ENCODE results near the gene TMEM245. TPM values are rescaled to one million over a fixed set of nuclear protein-coding genes. Genes with fewer than 3 reads are reported as not detected.
"Not testable (repeated sequence)": the region's sequence is repeated elsewhere in the genome, so short reads cannot be mapped to it uniquely, and the experiment has no call there.

TMEM245 gene
- total RNA-seq, 2 experiments from 2014 or later: 30.4 to 32.7 TPM

DNA sequence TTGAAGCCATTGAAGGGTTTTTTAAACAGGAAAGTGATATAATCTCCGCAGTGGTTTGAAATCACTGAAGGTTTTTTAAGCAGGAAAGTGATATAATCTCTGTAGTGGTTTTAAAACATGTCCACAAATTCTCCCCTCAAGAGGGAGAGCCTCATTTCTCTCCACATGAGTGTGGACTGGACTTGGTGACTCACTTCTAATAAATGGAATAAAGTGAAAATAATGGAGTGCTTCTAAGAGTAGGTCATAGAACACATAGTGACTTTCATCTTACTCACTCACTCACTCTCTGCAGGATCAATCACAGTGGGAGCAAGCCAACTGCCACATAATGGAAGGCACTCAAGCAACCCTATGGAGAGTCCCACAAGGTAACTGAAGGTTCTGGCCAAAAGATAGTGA is 118.5 kb downstream of the TMEM245 start:
- Mint-ChIP-seq H3K4me3 (no peak overlapping the region), H3K27ac (no peak overlapping the region), H3K36me3 (peaks cover 15% of the 10 kb centered on the region), H3K27me3 (no peaks in the 10 kb centered on the region), H3K9me3 (peaks cover 8% of the 10 kb centered on the region), H3K4me1 (peaks cover 5% of the 10 kb centered on the region)
- DNase-seq: no peak

DNA sequence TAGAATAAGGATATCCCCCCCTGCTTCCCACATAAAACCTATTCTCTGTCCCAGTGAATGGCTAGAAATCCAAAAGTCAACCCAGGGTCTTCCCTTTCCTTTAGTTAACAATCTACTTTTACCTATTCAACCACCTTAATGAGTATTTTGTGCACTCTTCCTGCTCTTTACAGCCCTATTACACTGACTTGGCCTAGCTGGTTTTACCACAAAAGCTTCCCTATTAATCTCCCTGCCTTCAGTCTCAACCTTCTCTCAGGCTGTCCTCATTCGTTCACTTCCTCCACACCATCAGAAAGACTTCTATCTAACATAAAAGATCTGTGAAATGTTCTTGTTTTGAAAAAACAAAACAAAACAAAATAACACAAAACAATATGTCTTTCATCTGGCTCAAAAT is 122.6 kb downstream of the TMEM245 start:
- Mint-ChIP-seq H3K36me3 (peaks cover 3% of the 10 kb centered on the region), H3K9me3 (no peaks in the 10 kb centered on the region), H3K27me3 (no peaks in the 10 kb centered on the region), H3K27ac (no peak overlapping the region), H3K4me1 (peaks cover 7% of the 10 kb centered on the region), H3K4me3 (no peak overlapping the region)
- no peak for DNase-seq

DNA sequence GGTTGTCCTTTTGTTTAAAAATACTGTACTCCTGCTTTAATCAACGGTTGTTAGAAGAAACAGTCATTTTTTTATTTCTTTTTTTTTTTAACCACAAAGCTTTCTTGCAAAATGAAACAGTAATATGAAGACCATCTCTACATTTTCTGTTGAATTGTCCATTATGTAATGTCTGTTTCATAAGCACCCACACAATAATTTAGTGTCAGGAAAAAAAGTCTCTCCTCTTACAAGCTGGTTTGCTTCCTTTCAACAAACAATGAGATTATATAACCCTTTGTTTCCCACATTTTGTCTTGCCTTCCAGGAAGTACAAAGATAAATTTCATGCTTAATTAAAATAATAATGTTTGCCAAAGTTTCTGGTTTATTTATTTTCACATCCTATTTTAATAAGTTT is 123.1 kb downstream of the TMEM245 start:
- peaks cover 3% of the 10 kb centered on the region for H3K36me3 Mint-ChIP-seq
- H3K27ac Mint-ChIP-seq: no peak overlapping the region
- DNase-seq: no peak
- peaks cover 7% of the 10 kb centered on the region for H3K4me1 Mint-ChIP-seq
- no peaks in the 10 kb centered on the region for H3K27me3 Mint-ChIP-seq
- no peak overlapping the region for H3K4me3 Mint-ChIP-seq
- no peaks in the 10 kb centered on the region for H3K9me3 Mint-ChIP-seq

DNA sequence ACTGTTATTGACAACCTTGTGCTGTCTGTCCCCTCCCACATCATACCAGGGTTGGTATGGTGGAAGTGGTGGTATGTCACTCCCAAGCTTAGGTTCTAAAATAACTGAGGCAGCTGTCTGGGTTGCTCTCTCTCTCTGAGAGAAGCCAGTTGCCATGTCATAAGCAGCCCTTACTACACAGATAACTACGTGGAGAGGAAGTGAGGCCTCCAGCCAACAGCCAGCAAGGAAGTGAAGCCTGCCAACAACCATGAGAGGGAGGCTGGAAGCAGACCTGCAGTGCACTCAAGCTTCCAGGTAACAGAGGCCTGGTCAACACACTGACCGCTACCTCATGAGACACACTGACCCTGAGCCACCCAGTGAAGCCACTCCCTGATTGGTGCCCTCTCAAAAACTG is 125.1 kb downstream of the TMEM245 start:
- H3K4me3 Mint-ChIP-seq: no peak overlapping the region
- no peak for DNase-seq
- H3K4me1 Mint-ChIP-seq: peaks cover 2% of the 10 kb centered on the region
- H3K9me3 Mint-ChIP-seq: no peaks in the 10 kb centered on the region
- H3K27ac Mint-ChIP-seq: no peak overlapping the region
- H3K27me3 Mint-ChIP-seq: no peaks in the 10 kb centered on the region
- peaks cover 2% of the 10 kb centered on the region for H3K36me3 Mint-ChIP-seq

DNA sequence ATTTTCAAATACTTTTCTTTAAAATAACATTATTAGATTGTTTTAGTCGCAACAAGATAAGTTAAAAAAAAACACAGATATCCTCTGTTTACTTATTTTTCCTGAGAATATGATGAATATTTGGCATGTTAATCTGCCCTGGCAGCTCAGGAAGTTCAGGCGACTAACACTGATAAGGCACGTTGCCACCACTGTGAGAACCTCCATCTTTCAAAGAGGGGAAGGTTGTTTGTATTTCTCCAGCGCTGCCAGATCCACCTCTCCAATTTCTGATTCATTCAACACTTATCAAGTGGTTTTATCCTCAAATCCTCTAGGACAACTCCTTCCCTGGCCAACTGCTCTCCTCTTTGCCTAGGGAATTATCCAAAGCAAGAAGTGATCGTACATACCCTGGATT is 128.3 kb downstream of the TMEM245 start:
- Mint-ChIP-seq H3K27me3 (no peaks in the 10 kb centered on the region), H3K27ac (no peak overlapping the region), H3K9me3 (no peaks in the 10 kb centered on the region), H3K36me3 (peaks cover 13% of the 10 kb centered on the region), H3K4me3 (no peak overlapping the region), H3K4me1 (peaks cover 2% of the 10 kb centered on the region)
- DNase-seq: no peak

DNA sequence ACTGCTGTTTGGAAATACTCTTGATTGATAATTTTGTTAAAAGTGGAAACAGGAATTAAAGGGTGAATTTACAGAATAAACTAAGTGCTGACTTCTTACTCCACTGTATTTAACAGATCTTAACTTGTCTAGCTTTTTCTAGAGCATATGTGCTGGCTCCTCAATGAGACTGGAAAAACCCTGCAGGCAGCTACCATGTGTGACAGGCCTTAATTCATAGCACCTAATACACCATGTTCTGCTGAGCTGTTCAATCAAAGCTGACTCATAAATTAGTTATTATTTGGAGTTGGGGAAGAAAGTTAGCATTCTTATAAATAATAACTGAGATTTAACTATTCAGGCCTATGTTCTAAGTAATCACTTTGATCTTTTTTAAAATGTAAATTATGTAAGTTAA is 135.9 kb downstream of the TMEM245 start:
- Mint-ChIP-seq H3K36me3 (peaks cover 11% of the 10 kb centered on the region), H3K4me1 (no peaks in the 10 kb centered on the region), H3K9me3 (no peaks in the 10 kb centered on the region), H3K27me3 (no peaks in the 10 kb centered on the region), H3K27ac (no peak overlapping the region), H3K4me3 (no peak overlapping the region)
- no peak for DNase-seq

DNA sequence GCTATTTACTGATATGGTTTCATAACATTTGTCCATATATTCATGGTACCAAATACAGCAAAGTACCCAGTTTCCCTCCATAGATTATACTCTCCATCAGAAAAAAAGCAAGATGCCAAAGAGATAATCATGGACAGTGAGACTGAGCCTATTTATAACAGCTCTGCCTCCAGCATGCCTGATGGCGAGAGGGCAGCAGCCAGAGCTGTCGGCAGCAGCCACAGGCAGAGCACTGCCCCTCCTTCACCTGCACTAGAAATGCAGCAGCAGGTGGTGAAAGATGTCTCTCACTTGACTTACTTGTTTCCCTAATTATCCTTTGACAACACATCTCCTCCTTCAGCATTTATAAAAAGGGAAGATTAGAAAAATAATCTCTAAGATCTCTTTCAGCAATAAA is 138.9 kb downstream of the TMEM245 start:
- no peaks in the 10 kb centered on the region for H3K27me3 Mint-ChIP-seq

DNA sequence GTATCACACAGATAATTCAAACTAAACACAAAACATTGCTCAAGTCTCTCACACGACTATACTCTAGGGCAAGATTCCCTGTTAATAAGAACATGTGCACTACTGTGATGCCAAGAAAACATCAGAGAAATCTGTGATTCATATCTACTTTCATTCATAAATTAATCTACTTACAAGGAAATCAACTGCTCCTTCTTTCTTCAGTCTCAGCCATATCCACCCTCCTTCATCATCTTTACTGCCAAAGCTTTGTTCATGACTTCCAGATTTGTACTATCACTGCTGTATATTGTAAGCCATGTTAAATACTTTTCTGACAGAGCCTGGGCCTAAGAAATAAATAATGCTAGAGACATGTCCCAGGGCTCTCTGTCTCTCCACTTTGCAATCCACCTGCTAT is 141.5 kb downstream of the TMEM245 start:
- DNase-seq: no peak
- no peaks in the 10 kb centered on the region for H3K9me3 Mint-ChIP-seq
- no peak overlapping the region for H3K27ac Mint-ChIP-seq
- no peaks in the 10 kb centered on the region for H3K27me3 Mint-ChIP-seq
- H3K4me1 Mint-ChIP-seq: no peaks in the 10 kb centered on the region
- peaks cover 3% of the 10 kb centered on the region for H3K36me3 Mint-ChIP-seq
- H3K4me3 Mint-ChIP-seq: no peak overlapping the region

More for the DNA sequence above, 138.9 kb downstream of the TMEM245 start:
- DNase-seq: no peak
- no peak overlapping the region for H3K27ac Mint-ChIP-seq
- no peak overlapping the region for H3K4me3 Mint-ChIP-seq
- no peaks in the 10 kb centered on the region for H3K9me3 Mint-ChIP-seq
- H3K4me1 Mint-ChIP-seq: no peaks in the 10 kb centered on the region
- peaks cover 3% of the 10 kb centered on the region for H3K36me3 Mint-ChIP-seq

DNA sequence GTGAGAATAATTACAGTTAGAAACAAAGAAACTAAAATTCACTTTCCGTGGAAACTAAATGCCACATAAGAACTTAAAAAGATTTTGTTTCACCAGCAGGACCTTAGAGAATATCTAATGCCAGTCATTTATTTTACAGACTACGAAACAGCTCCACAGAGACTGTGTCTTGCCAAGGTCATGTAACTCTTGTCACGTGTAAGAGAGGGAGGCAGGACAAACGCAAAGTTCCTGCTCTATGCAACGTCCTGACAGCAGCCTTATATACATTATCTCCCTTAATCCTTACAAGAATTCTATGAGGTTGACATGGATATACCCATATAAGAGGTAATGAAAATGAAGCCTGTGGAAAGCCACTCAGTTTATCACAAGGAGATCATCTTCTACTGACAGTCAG is 145.9 kb downstream of the TMEM245 start:
- H3K4me3 Mint-ChIP-seq: no peak overlapping the region
- peaks cover 8% of the 10 kb centered on the region for H3K9me3 Mint-ChIP-seq
- peaks cover 21% of the 10 kb centered on the region for H3K36me3 Mint-ChIP-seq
- no peak overlapping the region for H3K27ac Mint-ChIP-seq
- no peaks in the 10 kb centered on the region for H3K4me1 Mint-ChIP-seq
- no peak for DNase-seq
- no peaks in the 10 kb centered on the region for H3K27me3 Mint-ChIP-seq

DNA sequence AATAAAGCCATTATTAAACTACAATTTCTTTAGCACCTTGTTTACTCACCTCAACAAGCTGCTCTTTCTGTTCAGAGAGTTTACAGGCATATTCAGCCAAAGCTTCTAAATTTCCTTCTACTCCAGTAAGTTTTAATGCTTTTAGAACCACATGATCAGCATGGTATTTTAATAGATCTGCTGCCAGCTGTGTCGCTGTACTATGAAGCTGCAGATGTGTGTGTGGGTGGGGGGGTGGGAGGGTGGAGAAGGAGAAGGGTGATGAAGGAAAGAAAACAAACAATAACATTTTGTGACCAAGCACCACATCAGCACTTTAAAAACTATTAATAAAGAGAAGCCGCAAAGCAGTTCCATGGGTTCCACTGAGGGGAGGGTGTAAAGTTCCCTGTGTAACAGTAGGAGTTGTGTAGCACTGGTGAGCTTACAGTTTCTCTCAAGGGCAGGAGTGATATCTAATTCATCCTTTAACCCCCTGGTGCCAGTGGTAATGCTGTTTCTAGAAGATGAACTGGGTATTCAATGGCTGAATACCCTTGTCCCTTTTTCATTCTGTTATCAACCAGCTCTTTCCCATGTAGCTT is 147.0 kb downstream of the TMEM245 start:
- Mint-ChIP-seq H3K4me1 (no peaks in the 10 kb centered on the region), H3K27me3 (no peaks in the 10 kb centered on the region), H3K27ac (no peak overlapping the region), H3K9me3 (peaks cover 8% of the 10 kb centered on the region), H3K4me3 (no peak overlapping the region), H3K36me3 (peaks cover 21% of the 10 kb centered on the region)
- no peak for DNase-seq

DNA sequence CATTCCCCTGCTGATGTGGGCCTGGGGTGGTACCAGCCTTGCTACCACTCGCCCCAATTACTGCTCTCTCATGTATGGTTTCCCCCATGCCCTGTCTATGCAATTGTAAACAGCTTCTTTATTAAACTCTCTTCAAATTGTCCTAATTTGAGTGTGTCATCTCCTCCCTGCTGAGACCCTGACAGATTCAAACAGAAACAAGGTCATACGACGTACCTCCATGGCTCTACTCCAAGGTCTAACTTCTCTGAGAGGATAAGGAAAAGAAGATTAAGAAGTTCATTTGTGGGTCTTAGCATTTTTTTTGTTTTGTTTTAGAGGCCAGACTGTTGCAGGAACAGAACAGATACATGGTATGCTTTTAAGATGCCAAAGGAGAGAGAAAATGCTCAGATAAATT is 147.6 kb downstream of the TMEM245 start:
- Mint-ChIP-seq H3K4me1 (no peaks in the 10 kb centered on the region), H3K27ac (no peak overlapping the region), H3K36me3 (peaks cover 20% of the 10 kb centered on the region), H3K9me3 (peaks cover 8% of the 10 kb centered on the region), H3K27me3 (no peaks in the 10 kb centered on the region), H3K4me3 (no peak overlapping the region)
- DNase-seq: no peak

DNA sequence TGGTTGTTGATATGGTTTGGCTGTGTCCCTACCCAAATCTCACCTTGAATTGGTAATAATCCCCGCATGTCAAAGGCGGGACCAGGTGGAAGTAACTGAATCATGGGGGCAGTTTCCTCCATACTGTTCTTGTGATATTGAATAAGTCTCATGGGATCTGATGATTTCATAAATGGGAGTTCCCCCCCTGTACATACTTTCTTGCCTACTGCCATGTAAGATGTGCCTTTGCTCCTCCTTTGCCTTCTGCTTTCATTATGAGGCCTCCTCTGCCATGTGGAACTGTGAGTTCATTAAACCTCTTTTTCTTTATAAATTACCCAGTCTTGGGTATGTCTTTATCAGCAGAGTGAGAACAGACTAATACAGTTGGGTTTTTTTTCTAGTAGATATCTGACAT is 148.4 kb downstream of the TMEM245 start:
- H3K9me3 Mint-ChIP-seq, H3K27ac Mint-ChIP-seq, DNase-seq, H3K4me1 Mint-ChIP-seq, H3K4me3 Mint-ChIP-seq, H3K27me3 Mint-ChIP-seq: not testable (repeated sequence)
- peaks cover 18% of the 10 kb centered on the region for H3K36me3 Mint-ChIP-seq

DNA sequence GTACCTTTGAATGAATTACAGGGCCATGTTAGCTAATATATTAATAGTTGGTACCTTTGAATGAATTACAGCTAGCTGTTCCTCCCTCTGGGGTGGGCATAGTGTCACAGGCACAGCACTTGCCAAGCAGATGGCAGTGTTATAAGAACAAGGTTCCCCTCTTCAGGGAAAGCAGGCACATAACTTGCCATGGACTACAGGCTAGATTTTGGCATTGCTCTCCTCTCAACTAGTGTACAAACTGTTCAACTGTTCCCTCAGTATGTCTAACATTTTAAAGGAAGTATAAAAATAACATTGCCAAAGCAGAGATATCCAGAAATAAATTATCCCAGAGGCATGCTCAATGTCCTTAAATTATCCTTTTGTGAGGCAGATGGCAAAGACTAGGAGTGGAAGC is 151.8 kb downstream of the TMEM245 start:
- H3K9me3 Mint-ChIP-seq: peaks cover 8% of the 10 kb centered on the region
- H3K4me3 Mint-ChIP-seq: no peak overlapping the region
- no peaks in the 10 kb centered on the region for H3K4me1 Mint-ChIP-seq
- H3K27me3 Mint-ChIP-seq: no peaks in the 10 kb centered on the region
- no peak overlapping the region for H3K27ac Mint-ChIP-seq
- H3K36me3 Mint-ChIP-seq: peaks cover 20% of the 10 kb centered on the region
- DNase-seq: no peak

Other genes starting within 250 kb of the TMEM245 start
- gene ELP1, start 185.8 kb downstream of the TMEM245 start, total RNA-seq: 10 to 100 TPM; 32.3 to 37.6 TPM
- gene ABITRAM, start 185.5 kb downstream of the TMEM245 start, total RNA-seq: 10 to 100 TPM; 12.3 to 12.5 TPM
- 10 to 100 TPM; 20.9 to 22.4 TPM for gene CTNNAL1, start 106.4 kb downstream of the TMEM245 start, total RNA-seq
- not detected for gene FRRS1L, start 47.3 kb upstream of the TMEM245 start, total RNA-seq
- gene EPB41L4B, start 201.1 kb upstream of the TMEM245 start, total RNA-seq: under 1 TPM; 0.74 TPM